DOHH2 (cell line): ENCODE results near the gene MAP3K10.

Experiments used
- EZH2phosphoT487 ChIP-seq: fragments of 200-600 bp; sonication (generic); IDR thresholded peaks from 2 replicates; pipeline ENCODE4 v1.6.1; 2017; ENCODE audit warnings: borderline replicate concordance, mild to moderate bottlenecking, antibody characterized with exemption, low read length, moderate library complexity, mixed read lengths
- TF ChIP-seq, protein P1 (sequence below): fragments of 200-600 bp; sonication (generic); IDR thresholded peaks from one replicate; pipeline ENCODE4 v1.5.1; 2014; ENCODE audit warnings: antibody characterized with exemption, mild to moderate bottlenecking, low read depth, low read length; ENCODE audit not compliant: poor library complexity, severe bottlenecking

- TF ChIP-seq, protein P1, sequence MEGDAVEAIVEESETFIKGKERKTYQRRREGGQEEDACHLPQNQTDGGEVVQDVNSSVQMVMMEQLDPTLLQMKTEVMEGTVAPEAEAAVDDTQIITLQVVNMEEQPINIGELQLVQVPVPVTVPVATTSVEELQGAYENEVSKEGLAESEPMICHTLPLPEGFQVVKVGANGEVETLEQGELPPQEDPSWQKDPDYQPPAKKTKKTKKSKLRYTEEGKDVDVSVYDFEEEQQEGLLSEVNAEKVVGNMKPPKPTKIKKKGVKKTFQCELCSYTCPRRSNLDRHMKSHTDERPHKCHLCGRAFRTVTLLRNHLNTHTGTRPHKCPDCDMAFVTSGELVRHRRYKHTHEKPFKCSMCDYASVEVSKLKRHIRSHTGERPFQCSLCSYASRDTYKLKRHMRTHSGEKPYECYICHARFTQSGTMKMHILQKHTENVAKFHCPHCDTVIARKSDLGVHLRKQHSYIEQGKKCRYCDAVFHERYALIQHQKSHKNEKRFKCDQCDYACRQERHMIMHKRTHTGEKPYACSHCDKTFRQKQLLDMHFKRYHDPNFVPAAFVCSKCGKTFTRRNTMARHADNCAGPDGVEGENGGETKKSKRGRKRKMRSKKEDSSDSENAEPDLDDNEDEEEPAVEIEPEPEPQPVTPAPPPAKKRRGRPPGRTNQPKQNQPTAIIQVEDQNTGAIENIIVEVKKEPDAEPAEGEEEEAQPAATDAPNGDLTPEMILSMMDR = no peak
- no peak for TF ChIP-seq EZH2phosphoT487
These were observed 31.5 kb upstream of the MAP3K10 start for GRCh38 chr19:40159744-40160143.
